Measurements from ENCODE around the gene PKD1L1. TPM values are rescaled to one million over a fixed set of nuclear protein-coding genes. Genes with fewer than 3 reads are reported as not detected.

Gene PKD1L1
- total RNA-seq, 3 donors from 2014 or later (not counting 1 experiment from before 2014, with no cell fraction given) = 0.33 to 0.48 (median 0.38) TPM

DNA sequence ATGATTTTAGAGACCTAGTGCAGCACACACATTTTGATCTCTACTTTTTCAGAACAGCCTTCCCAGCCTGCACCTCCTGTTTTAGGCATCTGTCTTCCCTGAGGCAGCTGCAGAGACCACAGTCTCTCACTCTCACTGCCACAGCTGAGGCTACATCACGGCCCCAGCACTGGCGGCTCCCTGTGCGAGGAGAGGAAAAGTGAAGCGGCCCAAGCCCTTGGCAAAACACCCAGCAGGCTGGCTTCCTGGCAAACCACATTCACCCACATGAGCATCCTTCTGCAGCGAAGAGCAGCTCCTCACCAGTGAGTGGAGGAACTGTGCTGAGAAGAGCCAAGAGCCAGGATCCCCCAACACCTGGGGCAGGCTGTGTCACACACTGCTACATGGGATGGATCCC, 17.2 kb upstream of the PKD1L1 start:
- H3K4me1 Mint-ChIP-seq = peaks cover 19 to 28% of the 10 kb centered on the region in 2 donors
- no peaks in the 10 kb centered on the region for H3K9me3 ChIP-seq (ENCODE audit: control insufficient read depth, insufficient read depth, low read length)
- peaks cover 83% of the 10 kb centered on the region for H3K36me3 ChIP-seq (ENCODE audit: control insufficient read depth, insufficient read depth, low read length)
- no peak overlapping the region for H3K27ac Mint-ChIP-seq
- DNase-seq (no peak), ATAC-seq (no peak)
- H3K9me3 Mint-ChIP-seq = no peaks in the 10 kb centered on the region
- intact Hi-C loops (cut with micrococcal nuclease) = no loop called here
- 47% methylated on average over 5 of the region's 5 CpGs for WGBS (ENCODE audit: insufficient coverage)
- peaks cover 2% of the 10 kb centered on the region for H3K4me1 ChIP-seq (ENCODE audit: control insufficient read depth, insufficient read depth, low read length)
- H3K36me3 Mint-ChIP-seq = peaks cover 42% of the 10 kb centered on the region
- no peak overlapping the region for H3K4me3 Mint-ChIP-seq
- H3K27ac ChIP-seq (ENCODE audit: low read length) = no peak overlapping the region
- H3K27me3 Mint-ChIP-seq (ENCODE audit: low read depth in 2 of 2) = no peaks in the 10 kb centered on the region
- TF ChIP-seq, protein P1, sequence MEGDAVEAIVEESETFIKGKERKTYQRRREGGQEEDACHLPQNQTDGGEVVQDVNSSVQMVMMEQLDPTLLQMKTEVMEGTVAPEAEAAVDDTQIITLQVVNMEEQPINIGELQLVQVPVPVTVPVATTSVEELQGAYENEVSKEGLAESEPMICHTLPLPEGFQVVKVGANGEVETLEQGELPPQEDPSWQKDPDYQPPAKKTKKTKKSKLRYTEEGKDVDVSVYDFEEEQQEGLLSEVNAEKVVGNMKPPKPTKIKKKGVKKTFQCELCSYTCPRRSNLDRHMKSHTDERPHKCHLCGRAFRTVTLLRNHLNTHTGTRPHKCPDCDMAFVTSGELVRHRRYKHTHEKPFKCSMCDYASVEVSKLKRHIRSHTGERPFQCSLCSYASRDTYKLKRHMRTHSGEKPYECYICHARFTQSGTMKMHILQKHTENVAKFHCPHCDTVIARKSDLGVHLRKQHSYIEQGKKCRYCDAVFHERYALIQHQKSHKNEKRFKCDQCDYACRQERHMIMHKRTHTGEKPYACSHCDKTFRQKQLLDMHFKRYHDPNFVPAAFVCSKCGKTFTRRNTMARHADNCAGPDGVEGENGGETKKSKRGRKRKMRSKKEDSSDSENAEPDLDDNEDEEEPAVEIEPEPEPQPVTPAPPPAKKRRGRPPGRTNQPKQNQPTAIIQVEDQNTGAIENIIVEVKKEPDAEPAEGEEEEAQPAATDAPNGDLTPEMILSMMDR (IDR thresholded peaks at IDR 0.05) = no peak
- no peak overlapping the region for H3K4me3 ChIP-seq (ENCODE audit: low read length)
- H3K27me3 ChIP-seq (ENCODE audit: control insufficient read depth, insufficient read depth, low read length) = no peaks in the 10 kb centered on the region

DNA sequence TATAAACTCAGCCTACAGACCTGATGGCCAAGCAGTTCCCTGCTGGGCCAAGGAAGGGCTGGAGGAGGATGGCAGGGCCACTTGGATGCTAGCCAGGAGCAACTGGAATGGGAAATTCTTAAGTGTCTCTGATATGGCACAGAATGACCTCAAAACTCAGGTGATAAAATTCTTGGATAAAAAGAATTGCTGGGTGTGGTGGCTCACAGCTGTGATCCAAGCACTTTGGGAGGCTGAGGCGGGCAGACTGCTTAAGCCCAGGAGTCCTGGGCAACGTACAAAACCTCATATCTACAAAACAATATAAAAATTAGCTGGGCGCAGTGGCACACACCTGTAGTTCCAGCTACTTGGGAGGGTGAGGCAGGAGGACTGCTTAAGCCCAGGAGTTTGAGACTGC, 14.0 kb upstream of the PKD1L1 start:
- no peak overlapping the region for H3K4me3 Mint-ChIP-seq
- DNase-seq (no peak), ATAC-seq (no peak)
- Histone ChIP-seq H3K27me3 (ENCODE audit: control insufficient read depth, insufficient read depth, low read length) (no peaks in the 10 kb centered on the region), H3K4me3 (ENCODE audit: low read length) (no peak overlapping the region), H3K27ac (ENCODE audit: low read length) (no peak overlapping the region), H3K36me3 (ENCODE audit: control insufficient read depth, insufficient read depth, low read length) (peaks cover 61% of the 10 kb centered on the region), H3K9me3 (ENCODE audit: control insufficient read depth, insufficient read depth, low read length) (no peaks in the 10 kb centered on the region), H3K4me1 (ENCODE audit: control insufficient read depth, insufficient read depth, low read length) (no peaks in the 10 kb centered on the region)
- no peaks in the 10 kb centered on the region for H3K9me3 Mint-ChIP-seq
- no peak overlapping the region for H3K27ac Mint-ChIP-seq
- 91% methylated on average over 1 of the region's 3 CpGs for WGBS (ENCODE audit: insufficient coverage)
- H3K36me3 Mint-ChIP-seq = peaks cover 29% of the 10 kb centered on the region
- TF ChIP-seq, protein P1 (IDR thresholded peaks at IDR 0.05) = no peak
- no peaks in the 10 kb centered on the region for H3K27me3 Mint-ChIP-seq (ENCODE audit: low read depth in 2 of 2)
- peaks cover 8 to 15% of the 10 kb centered on the region in 2 donors for H3K4me1 Mint-ChIP-seq
- intact Hi-C loops (cut with micrococcal nuclease) = no loop called here

DNA sequence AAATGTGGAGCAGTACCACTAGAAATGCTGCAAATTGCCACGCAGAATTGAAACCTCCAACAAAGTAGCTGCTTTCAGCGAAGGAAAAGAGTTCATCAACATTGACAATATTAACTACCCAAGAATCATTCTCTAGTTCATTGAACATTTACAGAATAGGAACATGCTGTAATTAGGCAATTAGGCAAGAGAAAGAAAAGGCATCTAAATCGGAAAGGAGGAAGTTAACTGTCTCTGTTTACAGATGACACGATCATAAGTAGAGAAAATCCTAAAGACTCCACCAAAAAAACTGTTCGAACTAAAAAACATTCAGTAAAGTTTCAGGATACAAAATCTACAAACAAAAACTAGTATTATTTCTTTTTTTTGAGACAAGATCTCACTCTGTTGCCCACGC, 8.9 kb upstream of the PKD1L1 start:
- WGBS (ENCODE audit: insufficient coverage) = 96% methylated on average over 4 of the region's 6 CpGs
- peaks cover 0 to 5% of the 10 kb centered on the region in 2 donors for H3K4me1 Mint-ChIP-seq
- no peaks in the 10 kb centered on the region for H3K4me1 ChIP-seq (ENCODE audit: control insufficient read depth, insufficient read depth, low read length)
- ATAC-seq (no peak), DNase-seq (no peak)
- no peaks in the 10 kb centered on the region for H3K27me3 ChIP-seq (ENCODE audit: control insufficient read depth, insufficient read depth, low read length)
- no peak overlapping the region for H3K27ac ChIP-seq (ENCODE audit: low read length)
- peaks cover 12% of the 10 kb centered on the region for H3K36me3 Mint-ChIP-seq
- no peak overlapping the region for H3K4me3 Mint-ChIP-seq
- H3K36me3 ChIP-seq (ENCODE audit: control insufficient read depth, insufficient read depth, low read length) = peaks cover 31% of the 10 kb centered on the region
- H3K9me3 Mint-ChIP-seq = no peaks in the 10 kb centered on the region
- no peak overlapping the region for H3K27ac Mint-ChIP-seq
- no peaks in the 10 kb centered on the region for H3K27me3 Mint-ChIP-seq (ENCODE audit: low read depth in 2 of 2)
- TF ChIP-seq, protein P1 (IDR thresholded peaks at IDR 0.05) = no peak
- no peak overlapping the region for H3K4me3 ChIP-seq (ENCODE audit: low read length)
- intact Hi-C loops (cut with micrococcal nuclease) = no loop called here
- H3K9me3 ChIP-seq (ENCODE audit: control insufficient read depth, insufficient read depth, low read length) = no peaks in the 10 kb centered on the region

DNA sequence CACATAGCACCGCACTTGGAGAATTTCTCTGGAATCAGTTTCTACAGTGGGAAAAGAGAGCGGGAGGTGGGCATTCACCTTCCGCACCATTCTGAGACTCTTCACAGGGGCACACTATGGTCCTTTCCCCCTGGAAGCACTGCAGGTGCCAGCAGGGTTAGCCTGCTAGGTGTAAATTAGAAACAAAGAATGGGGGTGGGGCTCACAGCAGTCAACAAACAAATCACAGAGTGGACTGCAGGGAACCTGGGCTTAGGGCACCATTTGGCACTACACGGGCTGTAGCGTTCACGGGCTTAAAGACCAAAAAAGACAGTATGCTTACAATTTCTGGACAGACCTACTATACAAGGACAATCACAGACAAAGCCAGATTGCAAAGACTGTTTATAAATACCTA, 8.0 kb upstream of the PKD1L1 start:
- H3K27ac ChIP-seq (ENCODE audit: low read length) = no peak overlapping the region
- H3K27me3 ChIP-seq (ENCODE audit: control insufficient read depth, insufficient read depth, low read length) = no peaks in the 10 kb centered on the region
- Mint-ChIP-seq H3K9me3 (no peaks in the 10 kb centered on the region), H3K27ac (no peak overlapping the region), H3K4me1 (peaks cover 0 to 5% of the 10 kb centered on the region in 2 donors), H3K27me3 (ENCODE audit: low read depth in 2 of 2) (no peaks in the 10 kb centered on the region), H3K4me3 (no peak overlapping the region), H3K36me3 (peaks cover 4% of the 10 kb centered on the region)
- WGBS (ENCODE audit: insufficient coverage) = 93% methylated on average over 6 of the region's 6 CpGs
- intact Hi-C loops (cut with micrococcal nuclease) = no loop called here
- no peaks in the 10 kb centered on the region for H3K4me1 ChIP-seq (ENCODE audit: control insufficient read depth, insufficient read depth, low read length)
- DNase-seq (no peak), ATAC-seq (no peak)
- H3K36me3 ChIP-seq (ENCODE audit: control insufficient read depth, insufficient read depth, low read length) = peaks cover 24% of the 10 kb centered on the region
- no peaks in the 10 kb centered on the region for H3K9me3 ChIP-seq (ENCODE audit: control insufficient read depth, insufficient read depth, low read length)
- TF ChIP-seq, protein P1 (IDR thresholded peaks at IDR 0.05) = no peak
- no peak overlapping the region for H3K4me3 ChIP-seq (ENCODE audit: low read length)
